Fibroblast of mammary gland (primary cell): Measurements from ENCODE around the gene CCDC187.

Source experiments
- DNase-seq: peaks from one replicate; pipeline ENCODE4 v3.0.0-alpha.2; 2010; ENCODE audit warnings: low read depth
- H3K4me3 ChIP-seq: 2 replicates; pipeline ENCODE4 v1.5.1; 2011; ENCODE audit warnings: low read depth, mild to moderate bottlenecking, low read length, moderate library complexity; ENCODE audit not compliant: control insufficient read depth
- CTCF ChIP-seq: conservative IDR thresholded peaks from 2 replicates; pipeline ENCODE4 v1.5.1; 2011; ENCODE audit warnings: low read depth, low read length, inconsistent platforms; ENCODE audit not compliant: control insufficient read depth, insufficient read depth

CCDC187 gene

GRCh38 chr9:136331030-136331429 is 27.1 kb upstream of the CCDC187 start:
- no peak for DNase-seq
- H3K4me3 ChIP-seq, result no peak overlapping the region
- no peak for TF ChIP-seq CTCF

- TF ChIP-seq CTCF, result no peak
- DNase-seq, result no peak
- H3K4me3 ChIP-seq, result no peak overlapping the region
These were observed 26.6 kb upstream of the CCDC187 start for GRCh38 chr9:136330406-136330990.

- H3K4me3 ChIP-seq, result peak overlapping the region; percentile 77
- DNase-seq, result no peak
- TF ChIP-seq CTCF, result no peak
These were observed 25.9 kb upstream of the CCDC187 start for GRCh38 chr9:136329636-136330405.

GRCh38 chr9:136329211-136329627 is 25.3 kb upstream of the CCDC187 start:
- peak overlapping the region; percentile 77 for H3K4me3 ChIP-seq
- no peak for TF ChIP-seq CTCF
- no peak for DNase-seq

- H3K4me3 ChIP-seq, result peak overlapping the region; percentile 77
- peak; percentile 54 for DNase-seq
- TF ChIP-seq CTCF, result no peak
These were observed 24.7 kb upstream of the CCDC187 start for GRCh38 chr9:136328622-136329041.

- H3K4me3 ChIP-seq, result peak overlapping the region; percentile 77
- DNase-seq, result no peak
- no peak for TF ChIP-seq CTCF
These were observed 24.2 kb upstream of the CCDC187 start for GRCh38 chr9:136328011-136328621.
